Right ventricle myocardium inferior (tissue), 1 donor: ENCODE results near the gene EIF6. TPM values are rescaled to one million over a fixed set of nuclear protein-coding genes. Genes with fewer than 3 reads are reported as not detected.
"Not testable (repeated sequence)": the region's sequence is repeated elsewhere in the genome, so short reads cannot be mapped to it uniquely, and the experiment has no call there.

Source experiments
- ATAC-seq: fragments of 200-7000 bp; cut with Tn5 transposase; one replicate; pipeline ENCODE4 v1.9.1; 2020; ENCODE audit warnings: mild to moderate bottlenecking, moderate library complexity
- DNase-seq: peaks from one replicate; pipeline ENCODE4 v3.0.0; 2021; ENCODE audit errors: missing footprints
- intact Hi-C: fragments of 100-400 bp; cut with DNase I; formaldehyde crosslinking; loops from one replicate; pipeline ENCODE4 v1.11.0; 2022
- total RNA-seq: library from RNA; stranded (reverse); fragmentation: NEBNext Ultra II Directional; extraction: Animal tissue kit (Norgen Biotek cat#: 25700); gene quantifications from one replicate; pipeline ENCODE4 v1.2.1, GENCODE V29; 2021
- donor health status: DM: no; HTN: yes; CAD: no; lungs with severe emphysema.

EIF6 gene
- total RNA-seq, 1 donor from 2014 or later, result 36.5 TPM

DNA sequence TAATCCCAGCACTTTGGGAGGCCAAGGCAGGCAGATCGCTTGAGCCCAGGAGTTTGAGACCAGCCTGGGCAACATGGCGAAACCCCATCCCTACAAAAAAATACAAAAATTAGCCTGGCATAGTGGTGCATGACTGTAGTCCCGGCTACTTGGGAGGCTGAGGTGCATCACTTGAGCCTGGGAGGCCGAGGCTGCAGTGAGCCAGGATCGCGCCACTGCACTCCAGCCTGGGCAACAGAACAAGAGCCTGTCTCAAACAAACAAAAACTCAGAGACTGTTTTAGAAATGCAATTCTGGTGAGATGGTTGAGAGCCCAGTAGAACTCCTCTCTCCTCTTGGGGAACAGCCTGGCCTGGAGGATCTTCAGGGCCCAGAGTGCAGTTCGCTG is 31.1 kb upstream of the EIF6 start:
- intact Hi-C loops, ATAC-seq, DNase-seq: not testable (repeated sequence)

DNA sequence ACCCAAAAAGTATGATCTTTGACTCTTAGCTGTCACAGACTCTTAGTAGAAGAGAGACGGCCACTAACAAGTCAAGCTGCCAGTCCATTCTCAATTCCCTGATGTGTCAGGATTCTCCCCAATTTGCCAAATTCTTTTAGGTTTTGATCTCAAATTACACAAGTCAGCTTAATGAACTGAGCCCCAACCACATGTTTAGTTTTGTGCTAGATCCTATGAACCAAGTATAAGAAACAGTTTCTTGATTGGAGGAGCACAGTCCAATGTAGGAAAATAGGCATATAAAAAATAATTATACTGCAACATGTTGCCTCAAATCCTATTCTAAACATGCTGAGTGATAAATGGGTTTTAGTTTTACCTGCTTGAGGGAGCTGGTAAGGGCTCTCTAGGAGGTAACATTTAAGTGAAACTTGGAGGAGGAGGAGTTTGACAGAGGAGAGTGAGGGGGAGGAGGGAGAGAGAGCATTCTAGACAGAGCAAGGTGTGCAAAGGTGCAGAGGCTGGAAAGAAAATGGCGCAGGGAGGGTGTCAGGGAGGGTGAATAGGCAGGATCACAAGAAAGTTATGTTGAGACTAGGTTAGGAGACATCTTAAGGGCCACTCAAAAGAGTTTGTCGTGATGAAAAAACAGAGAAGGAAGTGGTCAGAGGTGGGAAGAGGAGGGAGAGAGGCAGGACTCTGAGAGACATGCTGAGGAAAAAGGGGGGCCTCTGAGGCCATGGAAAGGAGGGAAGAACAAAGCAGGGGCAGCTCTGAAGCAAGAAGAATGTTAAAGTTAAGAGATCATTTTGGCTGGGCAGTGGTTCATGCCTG is 30.5 kb upstream of the EIF6 start:
- ATAC-seq, result no peak
- DNase-seq, result no peak
- intact Hi-C loops, result no loop called here

DNA sequence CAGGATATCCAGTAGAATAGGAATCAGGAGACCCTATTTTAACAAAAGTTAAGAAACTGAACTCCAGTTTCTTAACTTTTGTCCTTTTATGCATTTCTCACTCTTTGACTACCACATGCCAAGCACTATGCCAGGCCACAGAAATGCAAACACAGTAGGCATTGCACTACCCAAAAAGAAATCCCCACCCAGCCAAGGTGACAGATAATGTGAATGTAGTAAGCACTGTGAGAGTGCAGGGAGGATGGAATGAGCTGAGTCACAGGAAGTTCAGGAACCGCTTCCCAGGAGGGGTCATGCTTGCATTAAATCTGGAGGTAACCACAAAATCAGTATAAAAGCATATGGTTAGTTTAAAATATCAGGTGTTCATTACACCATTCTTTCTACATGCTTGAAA is 27.7 kb upstream of the EIF6 start:
- ATAC-seq, result no peak
- intact Hi-C loops, result no loop called here
- DNase-seq, result no peak

DNA sequence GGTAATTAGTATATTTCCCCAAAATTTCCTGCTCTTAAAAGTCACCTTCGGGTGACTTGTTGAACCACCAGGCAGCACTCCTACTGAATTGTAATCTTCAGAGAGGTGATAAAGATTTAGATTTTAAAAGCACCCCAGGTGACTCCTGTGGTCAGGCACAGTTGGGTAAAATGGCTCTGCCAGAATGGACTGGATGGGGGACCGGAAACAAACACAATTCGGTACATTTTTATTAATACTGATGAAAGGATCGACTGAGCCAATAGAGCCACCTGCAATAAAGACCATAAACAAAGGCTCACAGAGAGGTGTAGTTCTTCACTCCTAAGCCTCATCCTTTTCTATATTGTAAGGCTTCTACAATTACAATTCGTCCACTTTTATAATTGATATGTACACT is 27.2 kb upstream of the EIF6 start:
- no peak for DNase-seq
- no peak for ATAC-seq
- intact Hi-C loops, result no loop called here

DNA sequence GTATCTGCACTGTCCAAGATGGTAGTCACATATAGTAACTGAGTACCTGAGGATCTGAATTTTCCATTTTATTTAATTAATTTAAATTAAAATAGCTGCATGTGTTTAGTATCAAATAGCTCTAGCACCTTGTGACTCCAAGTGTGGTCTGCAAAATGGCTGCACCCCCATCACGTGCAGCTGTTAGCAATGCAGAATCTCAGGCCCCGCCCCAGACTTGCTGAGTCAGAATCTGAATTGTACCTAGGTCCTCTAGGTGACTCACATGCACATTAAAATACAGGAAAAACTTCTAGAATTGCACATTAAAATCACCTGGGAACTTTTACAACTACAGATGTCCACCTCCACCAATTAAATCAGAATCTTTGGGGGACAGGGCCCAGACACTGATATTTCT is 26.8 kb upstream of the EIF6 start:
- intact Hi-C loops, result no loop called here
- no peak for ATAC-seq
- no peak for DNase-seq

DNA sequence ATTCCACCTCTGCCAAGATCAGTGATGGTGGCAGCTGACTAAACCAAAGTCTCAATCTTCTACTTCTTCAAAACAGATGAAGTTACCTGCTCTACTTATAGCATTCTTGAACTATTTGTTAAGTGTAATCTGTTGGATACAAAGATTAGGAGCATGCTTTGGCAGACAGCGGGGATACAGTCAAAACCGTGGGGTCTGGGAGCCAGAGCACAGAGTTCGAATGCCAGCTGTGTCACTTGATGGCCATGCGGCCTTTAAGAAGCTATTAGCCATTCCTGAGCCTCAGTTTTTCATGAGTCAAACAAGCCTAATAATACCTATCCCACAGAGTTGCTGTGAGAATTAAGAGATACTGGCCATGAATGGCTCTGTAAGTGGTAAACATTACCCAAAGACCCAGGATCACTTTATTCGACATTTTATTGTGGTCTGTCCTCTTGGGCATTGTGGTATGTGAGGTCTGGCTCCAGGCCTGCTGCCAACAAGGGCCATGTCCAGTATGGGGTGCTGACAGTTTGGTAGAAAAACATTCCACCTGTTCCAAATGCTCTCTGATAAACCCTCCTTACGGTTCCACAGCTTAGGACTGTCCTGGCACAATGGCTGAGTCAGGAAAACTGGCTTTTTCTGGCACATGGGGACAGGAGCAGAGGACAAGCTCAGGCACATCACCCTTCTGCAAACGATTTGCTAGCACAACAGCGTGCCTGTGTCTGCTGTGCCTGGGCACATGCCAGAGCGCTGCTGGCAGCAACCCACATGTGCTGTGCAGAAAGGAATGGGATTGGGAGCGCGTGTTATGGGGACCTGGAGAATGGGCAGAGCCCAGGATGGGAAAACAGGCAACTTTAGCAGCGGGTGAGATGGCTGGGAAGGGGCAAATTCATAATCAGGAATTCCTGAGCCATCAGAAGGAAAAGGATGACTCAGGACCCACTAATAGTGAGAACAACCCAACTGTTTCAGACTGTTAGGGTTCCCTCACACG is 23.4 kb upstream of the EIF6 start:
- DNase-seq, result peak; percentile 88
- intact Hi-C loops, result loop anchor here (5.0 kb wide), 1 partner anchor 129 kb away; the partner anchor contains the start of gene GDF5

DNA sequence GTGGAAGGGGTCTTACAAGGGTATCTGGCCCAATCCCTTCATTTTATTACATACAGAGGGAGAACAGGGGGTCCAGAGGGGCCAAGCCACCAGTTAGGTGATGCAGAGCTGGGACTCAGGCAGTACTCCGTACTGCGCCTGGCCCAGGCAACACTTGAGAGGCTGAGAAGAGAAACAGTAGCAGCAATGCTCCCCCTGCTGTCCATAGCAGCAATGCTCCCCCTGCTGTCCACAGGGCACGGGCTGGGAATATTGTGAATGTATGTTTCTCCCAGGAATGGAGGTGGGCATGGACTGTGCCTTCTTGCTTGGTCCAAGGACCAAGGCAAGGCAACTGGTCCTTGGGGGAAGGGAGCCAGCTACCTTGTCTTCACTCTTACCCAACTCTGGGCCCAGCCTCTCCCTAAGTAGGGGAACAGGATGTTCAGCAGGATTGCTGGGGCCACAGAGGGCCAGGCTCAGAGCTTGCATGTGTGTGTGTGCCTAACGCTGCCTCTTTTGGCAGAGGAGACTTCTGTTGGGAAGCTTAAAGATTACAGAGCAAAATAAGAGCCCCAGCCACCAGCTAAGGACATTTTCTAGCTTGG is 22.5 kb upstream of the EIF6 start:
- DNase-seq, result no peak
- intact Hi-C loops, result loop anchor here (5.0 kb wide), 1 partner anchor 130 kb away; the partner anchor contains the start of gene GDF5
- ATAC-seq, result peak; percentile 64

More for the DNA sequence above, 23.4 kb upstream of the EIF6 start:
- peak; percentile 77 for ATAC-seq

DNA sequence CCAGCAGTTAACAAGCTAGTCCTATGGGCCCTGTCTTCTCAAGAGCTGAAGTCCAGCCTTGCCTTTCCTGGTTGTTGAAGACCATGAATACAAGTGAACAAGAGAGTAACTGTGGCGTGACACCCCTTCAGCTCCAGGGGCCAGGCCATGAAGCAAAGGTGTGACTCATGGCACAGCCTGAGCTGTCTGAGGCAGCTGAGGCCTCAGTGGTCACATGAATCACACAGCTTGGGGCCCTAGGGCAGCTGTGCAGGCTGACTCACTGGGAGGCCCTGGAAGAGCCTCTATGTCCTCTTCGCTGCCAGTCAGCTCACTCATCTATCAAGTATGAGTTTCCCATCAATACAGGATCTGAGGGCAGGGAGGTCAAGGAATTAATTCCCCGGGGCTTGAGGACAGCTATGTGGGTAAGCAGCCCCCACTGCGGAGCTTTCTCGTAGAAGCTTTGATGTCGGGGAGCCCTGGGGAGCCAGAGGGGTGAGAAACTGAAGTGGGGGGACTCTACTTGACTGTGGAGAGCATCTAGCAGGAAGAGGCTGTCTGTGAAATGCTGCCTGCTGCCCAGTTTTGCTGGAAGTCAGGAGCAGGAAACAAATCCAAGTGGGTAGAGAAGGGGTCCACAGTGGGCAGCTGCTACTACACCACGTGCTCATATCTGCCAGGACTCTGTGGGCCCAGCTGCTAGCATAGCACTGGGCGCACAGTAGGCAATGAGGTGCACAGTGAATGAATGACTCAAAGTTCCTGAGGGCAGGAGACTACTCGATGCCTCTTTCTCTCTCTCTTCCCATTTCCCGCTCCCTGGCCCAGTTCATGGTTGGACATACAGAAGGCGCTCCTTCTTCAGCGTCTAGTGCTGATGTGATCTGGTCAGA is 21.3 kb upstream of the EIF6 start:
- ATAC-seq (no peak), DNase-seq (no peak)
- intact Hi-C loops, result loop anchor here (2.0 to 5.0 kb wide), 2 partner anchors 131 to 141 kb away; partner anchors contain the start of gene GDF5

DNA sequence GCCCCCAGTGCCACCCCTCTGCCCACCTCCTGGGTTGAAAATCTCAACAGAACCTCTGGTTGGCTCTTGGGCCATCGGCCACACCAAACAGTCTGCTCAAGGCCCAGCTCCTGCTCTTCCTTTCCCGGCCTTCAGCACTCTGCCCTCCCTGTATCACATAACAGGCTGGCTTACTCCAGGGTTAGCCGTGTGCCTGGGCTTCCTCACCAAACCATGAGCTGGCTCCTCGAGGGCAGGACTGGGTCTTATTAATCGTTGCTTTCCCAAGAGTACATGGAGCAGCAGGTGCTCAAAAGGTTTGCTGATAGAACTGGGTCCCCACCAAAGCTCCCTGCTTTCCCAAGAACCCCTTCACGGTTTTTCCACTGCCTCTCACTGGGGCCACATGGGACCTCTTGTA is 20.4 kb upstream of the EIF6 start:
- no peak for ATAC-seq

DNA sequence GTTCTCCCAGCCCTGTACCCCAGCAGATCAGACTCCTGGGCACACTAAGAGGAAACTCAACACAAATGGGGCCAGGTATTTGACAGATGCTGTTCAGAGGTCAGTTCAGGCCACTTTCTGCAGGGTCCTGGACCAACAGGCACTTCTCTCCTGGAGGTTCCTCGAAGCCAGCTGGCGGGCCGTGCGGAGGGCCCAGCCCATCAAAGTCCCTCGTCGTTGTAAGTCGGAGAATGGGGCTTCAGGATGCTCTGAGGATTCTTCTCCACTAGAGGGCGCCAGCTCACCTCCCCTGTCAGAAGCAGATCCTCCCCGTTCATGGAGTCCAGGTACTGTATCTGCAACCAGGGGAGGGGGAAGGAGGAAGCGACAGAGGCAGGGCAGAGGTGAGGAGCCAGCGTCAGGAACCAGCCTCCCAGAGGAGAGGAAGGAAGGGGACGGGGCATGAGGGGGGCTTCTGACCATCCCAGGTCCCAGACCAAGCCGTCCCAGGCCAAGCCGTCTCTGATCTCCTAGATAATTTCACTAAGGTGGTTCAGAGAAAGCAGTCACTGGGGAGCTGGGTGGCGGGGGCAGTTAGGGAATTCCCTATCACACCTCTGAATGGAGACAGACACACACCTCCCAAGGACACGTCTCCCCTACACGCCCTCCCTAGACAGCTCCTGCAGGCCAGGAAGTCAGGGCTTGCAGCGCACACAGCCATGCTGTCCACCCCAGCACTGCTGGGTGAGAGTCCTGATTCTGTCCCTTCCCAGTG is 19.3 kb upstream of the EIF6 start:
- peak; percentile 81 for DNase-seq
- intact Hi-C loops, result loop anchor here (2.0 kb wide), 1 partner anchor 143 kb away; no protein-coding TSS in a partner anchor

More for the DNA sequence above, 20.4 kb upstream of the EIF6 start:
- DNase-seq, result no peak
- intact Hi-C loops, result loop anchor here (2.0 to 5.0 kb wide), 2 partner anchors 132 to 142 kb away; partner anchors contain the start of gene GDF5

DNA sequence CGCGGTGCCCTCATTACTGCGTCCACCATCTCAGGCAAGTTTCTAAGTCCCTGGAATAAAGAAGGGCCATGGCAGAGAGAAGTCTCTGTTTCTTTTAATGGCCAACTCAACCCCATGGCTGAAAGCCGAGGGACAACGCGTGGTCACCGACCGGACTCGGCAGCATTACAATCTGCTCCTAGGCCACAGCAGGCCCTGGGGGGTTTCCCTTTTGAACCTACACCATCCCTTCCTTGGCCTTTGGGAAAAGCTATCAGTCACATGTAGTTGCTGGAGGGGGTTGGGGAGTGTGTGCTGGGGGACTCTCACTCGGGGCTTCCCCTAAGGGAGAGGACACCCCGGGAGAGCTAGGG is 18.8 kb upstream of the EIF6 start:
- no peak for DNase-seq
- intact Hi-C loops, result no loop called here
- no peak for ATAC-seq

More for the DNA sequence above, 19.3 kb upstream of the EIF6 start:
- peak; percentile 50 for ATAC-seq

DNA sequence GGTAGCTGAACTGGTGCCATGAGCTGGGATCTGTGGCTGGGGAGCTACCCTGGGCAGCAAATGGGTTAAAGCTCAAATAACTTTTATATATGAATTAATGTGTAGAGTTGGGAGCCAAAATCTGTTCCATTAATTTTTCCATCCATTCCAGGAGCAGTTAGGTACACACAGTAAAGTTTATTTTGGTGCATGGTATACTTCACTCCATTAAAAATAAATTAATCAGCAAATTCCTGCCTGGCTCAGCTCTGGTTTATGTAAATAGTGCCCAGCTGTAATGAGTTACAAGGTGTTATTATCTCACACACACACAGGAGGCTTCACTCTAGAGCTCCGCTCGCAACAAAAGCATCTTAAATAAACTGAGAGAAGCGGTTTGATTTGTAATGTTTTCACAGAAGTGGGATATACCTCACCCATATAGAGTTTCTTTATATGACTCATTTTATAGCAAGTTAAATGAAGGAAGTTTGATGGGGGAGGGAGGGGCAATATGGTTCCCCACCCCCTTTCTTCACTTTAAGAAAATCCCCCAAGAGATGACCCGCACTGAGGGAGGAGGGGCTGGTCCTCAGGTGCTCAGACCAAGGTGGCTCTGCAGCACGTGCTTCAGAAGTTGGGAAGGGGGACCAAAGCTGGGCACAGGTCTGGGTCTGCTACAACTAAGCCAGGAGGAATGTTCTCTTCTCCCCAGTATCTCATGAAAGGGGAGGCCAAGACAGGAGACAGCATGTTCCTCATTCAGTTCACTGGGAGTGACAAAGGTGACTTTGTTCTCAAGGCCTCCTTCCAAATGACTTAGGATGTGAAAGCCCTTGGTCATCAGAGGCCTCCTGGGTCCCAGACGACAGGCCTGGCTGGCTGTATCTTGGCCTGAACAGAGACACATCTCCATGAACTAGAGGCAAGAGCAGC is 18.1 kb upstream of the EIF6 start:
- ATAC-seq (no peak), DNase-seq (no peak)
- intact Hi-C loops, result no loop called here

DNA sequence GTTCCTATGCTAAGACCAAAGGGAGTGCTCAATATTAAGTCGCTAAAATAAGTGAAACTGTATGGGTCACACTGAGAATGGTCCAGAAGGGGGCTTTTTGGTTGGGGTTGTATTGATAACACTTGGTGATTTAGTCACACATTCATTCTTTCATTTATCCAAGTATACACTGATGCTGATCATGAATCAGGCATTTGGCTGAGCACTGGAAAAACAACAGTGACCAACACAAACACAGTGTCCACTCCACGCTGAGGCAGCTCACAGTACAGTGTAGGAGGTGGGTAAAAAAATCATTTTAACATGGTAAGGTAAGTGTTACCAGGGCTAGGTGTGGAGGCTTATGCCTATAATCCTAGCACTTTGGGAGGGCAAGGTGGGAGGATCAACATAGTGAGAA is 16.9 kb upstream of the EIF6 start:
- DNase-seq (no peak), ATAC-seq (no peak)
- intact Hi-C loops, result no loop called here

DNA sequence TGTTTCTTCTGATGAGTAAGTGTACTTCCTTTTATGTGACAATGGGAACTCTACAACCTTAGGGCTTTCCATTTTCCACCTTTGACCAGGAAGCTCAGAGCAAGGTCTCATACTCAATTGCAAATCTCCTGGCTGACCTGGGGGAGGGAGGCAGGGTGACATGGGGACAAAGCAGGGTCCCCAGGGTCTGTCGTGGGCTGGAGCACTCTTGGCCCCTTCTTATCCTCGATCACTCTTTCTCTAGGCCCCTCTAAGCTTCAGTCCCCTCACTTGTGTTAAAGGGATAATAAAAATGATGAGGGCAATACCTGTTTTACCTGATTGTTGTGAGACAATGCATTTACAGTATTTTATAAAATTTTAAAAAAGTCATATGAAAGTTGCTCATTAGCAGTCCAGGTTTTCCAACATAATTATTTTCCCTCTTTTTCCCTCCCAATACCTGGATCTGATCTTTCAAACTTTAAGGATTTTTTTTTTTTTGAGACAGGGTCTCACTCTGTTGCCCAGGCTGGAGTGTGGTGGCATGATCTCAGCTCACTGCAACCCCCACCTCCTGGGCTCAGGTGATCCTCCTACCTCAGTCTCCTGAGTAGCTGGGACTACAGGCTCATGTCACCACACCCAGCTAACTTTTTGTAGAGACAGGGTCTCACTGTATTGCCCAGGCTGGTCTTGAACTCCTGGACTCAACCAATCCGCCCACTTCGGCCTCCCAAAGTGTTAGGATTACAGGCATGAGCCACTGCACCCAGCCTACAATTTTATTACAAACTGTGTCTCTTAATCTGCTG is 16.1 kb upstream of the EIF6 start:
- no peak for DNase-seq
- no peak for ATAC-seq
- intact Hi-C loops, result no loop called here

DNA sequence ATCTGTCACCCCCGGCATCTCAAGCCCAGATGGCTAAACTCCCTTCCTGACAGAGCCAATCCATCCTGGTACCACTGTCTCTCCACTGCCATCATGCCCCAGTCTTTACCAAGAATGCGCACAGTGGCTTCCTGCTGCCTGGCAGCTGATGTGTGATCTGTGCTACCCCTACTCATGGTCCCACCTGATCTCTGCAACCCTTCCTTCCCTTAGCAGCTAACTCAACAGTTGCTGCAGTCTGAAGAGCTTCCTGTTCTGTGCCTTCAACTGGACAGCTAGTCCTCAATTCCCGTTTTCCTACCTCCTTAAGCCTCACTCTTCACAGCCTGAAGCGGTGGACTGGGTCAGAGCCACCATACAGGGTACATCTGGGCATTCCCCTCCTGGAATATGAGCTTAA is 15.2 kb upstream of the EIF6 start:
- DNase-seq (no peak), ATAC-seq (no peak)
- intact Hi-C loops, result no loop called here

DNA sequence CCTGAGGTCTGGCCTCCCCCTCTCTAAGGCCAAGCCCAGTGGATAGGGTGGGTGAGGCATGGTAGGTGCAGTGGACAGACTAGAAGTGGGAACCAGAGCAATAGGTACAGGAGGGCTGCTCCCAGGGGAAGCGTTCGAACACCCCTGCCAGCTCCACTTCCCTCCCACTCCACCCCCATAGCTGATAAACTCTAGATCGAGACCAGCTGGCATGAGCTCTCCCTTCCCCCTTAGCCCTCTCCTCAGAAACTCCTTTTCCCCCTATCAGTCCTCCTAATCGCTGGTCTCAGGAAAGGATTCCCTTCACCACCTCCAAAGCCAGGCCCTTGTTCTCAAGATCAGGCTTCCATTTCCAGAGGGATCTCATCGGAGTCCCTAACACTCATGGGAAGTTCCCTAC is 13.7 kb upstream of the EIF6 start:
- ATAC-seq, result no peak
- intact Hi-C loops, result no loop called here

More for the DNA sequence above, 13.7 kb upstream of the EIF6 start:
- no peak for DNase-seq
